Activated CD4-positive, alpha-beta T cell treated with anti-CD3 and anti-CD28 coated beads, Interleukin-2, amount 10 ng/mL, durations not matched to agents 24 days and 14 days (primary cell): ENCODE measurements around the gene ASPHD1. TPM values are rescaled to one million over a fixed set of nuclear protein-coding genes. Genes with fewer than 3 reads are reported as not detected.

Experiments used
- DNase-seq: peaks from one replicate; pipeline ENCODE4 v3.0.0; 2022
- H3K27ac Mint-ChIP-seq: one replicate; pipeline ENCODE4 v1.8.0; 2022; ENCODE audit warnings: mild to moderate bottlenecking, mixed read lengths
- H3K27me3 Mint-ChIP-seq: one replicate; pipeline ENCODE4 v1.8.0; 2022; ENCODE audit warnings: mixed read lengths
- H3K36me3 Mint-ChIP-seq: one replicate; pipeline ENCODE4 v1.8.0; 2022; ENCODE audit warnings: low read depth, mild to moderate bottlenecking, mixed read lengths
- H3K4me1 Mint-ChIP-seq: one replicate; pipeline ENCODE4 v1.8.0; 2021; ENCODE audit warnings: mixed read lengths
- H3K4me3 Mint-ChIP-seq: one replicate; pipeline ENCODE4 v1.8.0; 2022; ENCODE audit warnings: mild to moderate bottlenecking, moderate library complexity, mixed read lengths
- H3K9me3 Mint-ChIP-seq: one replicate; pipeline ENCODE4 v1.8.0; 2021; ENCODE audit warnings: mixed read lengths
- intact Hi-C: fragments of 100-400 bp; cut with micrococcal nuclease; formaldehyde crosslinking; loops from one replicate; pipeline ENCODE4 v1.15.1; 2023
- total RNA-seq: library from RNA; stranded (reverse); gene quantifications from 2 replicates; pipeline ENCODE4 v1.2.3, GENCODE V29; 2022

ASPHD1 gene
- 4.4 and 4.8 TPM in 2 replicates for total RNA-seq

GRCh38 chr16:29900102-29900887 lies at the start of gene ASPHD1:
ASPHD1 (plus strand) TSS chr16:29900488; CDS start chr16:29900972, 484 bp downstream.
- Mint-ChIP-seq H3K9me3 (no peaks in the 10 kb centered on the region), H3K4me3 (peak within 1 kb of the TSS; percentile 93), H3K4me1 (peaks cover 12% of the 10 kb centered on the region), H3K36me3 (no peaks in the 10 kb centered on the region), H3K27me3 (peaks cover 40% of the 10 kb centered on the region), H3K27ac (peak within 1 kb of the TSS; percentile 85)
- intact Hi-C loops, result loop anchor here (1.0 kb wide), 2 partner anchors 26 to 37 kb away; partner anchors contain the start of genes CDIPT and KCTD13
- no peak for DNase-seq

GRCh38 chr16:29850998-29851397 lies 49.3 kb upstream of the ASPHD1 start:
- intact Hi-C loops, result no loop called here
- no peak for DNase-seq
- Mint-ChIP-seq H3K4me1 (peaks cover 2% of the 10 kb centered on the region), H3K9me3 (no peaks in the 10 kb centered on the region), H3K4me3 (no peak overlapping the region), H3K27me3 (no peaks in the 10 kb centered on the region), H3K27ac (no peak overlapping the region), H3K36me3 (peaks cover 24% of the 10 kb centered on the region)

- peaks cover 19% of the 10 kb centered on the region for H3K36me3 Mint-ChIP-seq
- DNase-seq, result no peak
- H3K4me3 Mint-ChIP-seq, result no peak overlapping the region
- no peaks in the 10 kb centered on the region for H3K27me3 Mint-ChIP-seq
- no peaks in the 10 kb centered on the region for H3K9me3 Mint-ChIP-seq
- intact Hi-C loops, result no loop called here
- no peak overlapping the region for H3K27ac Mint-ChIP-seq
- peaks cover 2% of the 10 kb centered on the region for H3K4me1 Mint-ChIP-seq
Observed at GRCh38 chr16:29852654-29853053, 47.6 kb upstream of the ASPHD1 start.

GRCh38 chr16:29854520-29855100 lies 45.7 kb upstream of the ASPHD1 start:
- no peaks in the 10 kb centered on the region for H3K9me3 Mint-ChIP-seq
- DNase-seq, result no peak
- intact Hi-C loops, result no loop called here
- H3K27ac Mint-ChIP-seq, result no peak overlapping the region
- H3K36me3 Mint-ChIP-seq, result peaks cover 22% of the 10 kb centered on the region
- no peak overlapping the region for H3K4me3 Mint-ChIP-seq
- H3K4me1 Mint-ChIP-seq, result peaks cover 2% of the 10 kb centered on the region
- no peaks in the 10 kb centered on the region for H3K27me3 Mint-ChIP-seq

- peaks cover 14% of the 10 kb centered on the region for H3K4me1 Mint-ChIP-seq
- H3K9me3 Mint-ChIP-seq, result no peaks in the 10 kb centered on the region
- H3K27me3 Mint-ChIP-seq, result no peaks in the 10 kb centered on the region
- H3K27ac Mint-ChIP-seq, result no peak overlapping the region
- H3K4me3 Mint-ChIP-seq, result no peak overlapping the region
- peaks cover 27% of the 10 kb centered on the region for H3K36me3 Mint-ChIP-seq
- DNase-seq, result no peak
- intact Hi-C loops, result no loop called here
Observed at GRCh38 chr16:29857133-29857760, 43.0 kb upstream of the ASPHD1 start.

GRCh38 chr16:29858149-29858849 lies 42.0 kb upstream of the ASPHD1 start:
- Mint-ChIP-seq H3K27me3 (no peaks in the 10 kb centered on the region), H3K27ac (no peak overlapping the region), H3K36me3 (peaks cover 30% of the 10 kb centered on the region), H3K4me3 (no peak overlapping the region), H3K9me3 (no peaks in the 10 kb centered on the region), H3K4me1 (peaks cover 19% of the 10 kb centered on the region)
- intact Hi-C loops, result no loop called here
- no peak for DNase-seq

GRCh38 chr16:29858974-29859373 lies 41.3 kb upstream of the ASPHD1 start:
- Mint-ChIP-seq H3K36me3 (peaks cover 30% of the 10 kb centered on the region), H3K27me3 (no peaks in the 10 kb centered on the region), H3K9me3 (no peaks in the 10 kb centered on the region), H3K27ac (peak overlapping the region; percentile 59), H3K4me3 (no peak overlapping the region), H3K4me1 (peaks cover 21% of the 10 kb centered on the region)
- DNase-seq, result no peak
- intact Hi-C loops, result no loop called here

GRCh38 chr16:29860218-29860617 lies 40.1 kb upstream of the ASPHD1 start:
- intact Hi-C loops, result loop anchor here (10.0 kb wide), 2 partner anchors 115 to 165 kb away; partner anchors contain the start of genes C16orf92 and TAOK2
- H3K27me3 Mint-ChIP-seq, result no peaks in the 10 kb centered on the region
- peaks cover 30% of the 10 kb centered on the region for H3K36me3 Mint-ChIP-seq
- no peak overlapping the region for H3K4me3 Mint-ChIP-seq
- no peaks in the 10 kb centered on the region for H3K9me3 Mint-ChIP-seq
- H3K4me1 Mint-ChIP-seq, result peaks cover 23% of the 10 kb centered on the region
- no peak for DNase-seq
- H3K27ac Mint-ChIP-seq, result no peak overlapping the region

GRCh38 chr16:29862383-29862883 lies 37.9 kb upstream of the ASPHD1 start:
- H3K4me1 Mint-ChIP-seq, result peaks cover 23% of the 10 kb centered on the region
- peak; percentile 75 for DNase-seq
- H3K9me3 Mint-ChIP-seq, result no peaks in the 10 kb centered on the region
- peak overlapping the region; percentile 87 for H3K27ac Mint-ChIP-seq
- H3K36me3 Mint-ChIP-seq, result peaks cover 27% of the 10 kb centered on the region
- H3K4me3 Mint-ChIP-seq, result peak overlapping the region; percentile 96
- intact Hi-C loops, result loop anchor here (10.0 kb wide), 2 partner anchors 112 to 162 kb away; partner anchors contain the start of genes C16orf92 and TAOK2
- H3K27me3 Mint-ChIP-seq, result no peaks in the 10 kb centered on the region

- Mint-ChIP-seq H3K9me3 (no peaks in the 10 kb centered on the region), H3K27ac (peak within 1 kb of the TSS; percentile 98), H3K4me1 (peaks cover 25% of the 10 kb centered on the region), H3K27me3 (no peaks in the 10 kb centered on the region), H3K4me3 (peak within 1 kb of the TSS; percentile 96), H3K36me3 (peaks cover 27% of the 10 kb centered on the region)
- intact Hi-C loops, result loop anchor here (1.0 to 10.0 kb wide), 8 partner anchors 36 to 162 kb away; partner anchors contain the start of genes ASPHD1, C16orf92, INO80E and KCTD13
- peak; percentile 98 for DNase-seq
Observed at GRCh38 chr16:29862884-29863668, 37.2 kb upstream of the ASPHD1 start, which contains the start of gene CDIPT. CDIPT (minus strand) TSS chr16:29863226; CDS start chr16:29862857, 369 bp downstream.

GRCh38 chr16:29863669-29863984 lies 36.7 kb upstream of the ASPHD1 start:
- Mint-ChIP-seq H3K36me3 (peaks cover 22% of the 10 kb centered on the region), H3K4me3 (peak overlapping the region; percentile 96), H3K27ac (peak overlapping the region; percentile 98), H3K4me1 (peaks cover 22% of the 10 kb centered on the region), H3K9me3 (no peaks in the 10 kb centered on the region), H3K27me3 (no peaks in the 10 kb centered on the region)
- intact Hi-C loops, result loop anchor here (1.0 to 10.0 kb wide), 8 partner anchors 36 to 161 kb away; partner anchors contain the start of genes ASPHD1, C16orf92, INO80E and KCTD13
- no peak for DNase-seq

GRCh38 chr16:29864205-29864604 lies 36.1 kb upstream of the ASPHD1 start:
- peaks cover 22% of the 10 kb centered on the region for H3K4me1 Mint-ChIP-seq

More at GRCh38 chr16:29864205-29864604, 36.1 kb upstream of the ASPHD1 start:
- no peak for DNase-seq
- Mint-ChIP-seq H3K27ac (no peak overlapping the region), H3K4me3 (no peak overlapping the region), H3K27me3 (peaks cover 2% of the 10 kb centered on the region), H3K9me3 (no peaks in the 10 kb centered on the region), H3K36me3 (peaks cover 19% of the 10 kb centered on the region)
- intact Hi-C loops, result loop anchor here (10.0 kb wide), 2 partner anchors 111 to 161 kb away; partner anchors contain the start of genes C16orf92 and TAOK2
